HG03108 (cell line): ENCODE data around the gene PIGM.

Source experiments
- ATAC-seq: cut with Tn5 transposase; IDR thresholded peaks from one replicate; pipeline ENCODE4 v1.9.1; 2021; ENCODE audit warnings: moderate library complexity; ENCODE audit not compliant: unreplicated experiment

Gene PIGM

DNA sequence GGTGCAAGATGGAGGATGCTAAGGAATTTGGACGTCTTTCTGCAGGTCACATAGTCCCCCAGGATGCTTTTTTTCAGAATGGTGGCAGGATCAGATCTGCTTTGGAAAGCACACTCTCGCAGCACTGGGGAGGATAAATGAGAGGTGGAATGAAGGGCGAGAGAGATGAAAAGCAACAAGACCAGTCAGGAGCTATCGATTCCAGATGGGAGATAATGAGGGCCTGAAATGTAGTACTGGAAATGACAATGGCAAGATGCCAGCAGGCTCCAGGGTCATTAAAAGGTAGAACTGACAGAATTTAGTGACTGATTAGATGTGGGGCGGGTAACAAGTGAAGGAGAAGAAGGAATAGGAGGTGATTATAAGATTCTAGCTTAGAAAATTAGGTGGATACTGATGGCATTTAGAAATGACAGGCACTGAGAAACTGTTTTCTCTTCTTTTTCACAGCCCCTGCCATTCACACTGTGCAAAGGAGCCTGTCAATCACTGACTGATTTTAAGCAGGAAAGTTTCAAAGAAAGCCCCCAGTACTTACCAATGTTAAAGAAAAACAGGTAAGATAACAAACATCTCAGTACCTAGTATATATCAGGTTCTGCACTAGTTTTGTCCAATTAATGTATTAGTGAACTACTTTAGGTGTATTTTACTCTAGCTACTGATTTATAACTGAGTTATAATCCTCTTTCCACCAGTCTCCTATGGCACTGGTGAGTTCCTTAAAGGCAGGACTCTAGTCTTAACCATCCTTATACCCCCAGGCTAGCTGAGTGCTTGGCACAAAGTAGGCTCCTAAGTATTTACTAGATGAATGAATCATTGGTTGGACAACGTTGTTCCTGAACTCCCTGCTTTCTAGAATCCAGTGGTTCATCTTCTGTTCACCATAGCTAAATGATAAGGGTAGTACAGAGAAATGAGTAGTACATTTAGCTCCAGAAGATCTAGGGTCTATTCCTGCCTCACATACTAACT is 9.2 kb downstream of the PIGM start:
- no peak for ATAC-seq

GRCh38 chr1:160021376-160022074 is 10.3 kb downstream of the PIGM start:
- no peak for ATAC-seq

GRCh38 chr1:160020196-160020595 is 11.6 kb downstream of the PIGM start:
- ATAC-seq: no peak

DNA sequence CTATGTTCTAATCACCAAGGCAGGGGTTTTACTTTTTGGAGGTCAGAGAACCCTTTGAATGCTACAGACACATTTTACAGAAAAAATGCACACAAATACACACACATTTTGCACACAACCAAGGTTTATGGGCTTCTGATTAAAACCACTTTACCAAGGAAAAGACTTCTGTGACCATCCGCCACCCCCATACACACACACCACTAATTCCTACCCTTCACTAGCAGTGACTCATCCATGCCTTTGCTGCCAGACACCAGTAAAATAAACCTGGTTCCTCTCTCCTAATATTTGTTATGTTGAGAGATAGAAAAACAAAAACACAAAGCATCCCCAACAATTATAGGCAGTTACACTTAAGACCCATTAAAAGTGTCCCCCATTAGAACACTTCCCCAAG is 12.9 kb downstream of the PIGM start:
- ATAC-seq: no peak

DNA sequence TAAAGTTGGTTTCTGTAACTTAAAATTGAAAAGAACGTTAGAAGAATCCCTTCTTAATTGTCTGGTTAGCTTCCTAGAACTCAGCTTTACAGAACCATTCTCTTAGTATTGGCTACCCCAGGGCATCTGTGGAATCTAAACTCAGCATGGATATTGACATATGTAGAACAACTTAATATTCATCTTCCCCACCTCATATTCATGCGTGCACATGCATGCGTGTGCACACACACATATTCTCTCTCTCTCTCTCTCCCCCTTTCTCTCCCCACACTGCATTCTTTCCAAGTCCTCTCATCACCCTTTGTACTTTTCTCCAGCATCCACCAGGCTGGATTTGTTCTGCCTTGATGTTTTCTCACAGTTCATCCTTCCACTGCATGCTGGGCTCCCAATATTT is 13.4 kb downstream of the PIGM start:
- no peak for ATAC-seq

GRCh38 chr1:160017592-160017991 is 14.2 kb downstream of the PIGM start:
- ATAC-seq: no peak

DNA sequence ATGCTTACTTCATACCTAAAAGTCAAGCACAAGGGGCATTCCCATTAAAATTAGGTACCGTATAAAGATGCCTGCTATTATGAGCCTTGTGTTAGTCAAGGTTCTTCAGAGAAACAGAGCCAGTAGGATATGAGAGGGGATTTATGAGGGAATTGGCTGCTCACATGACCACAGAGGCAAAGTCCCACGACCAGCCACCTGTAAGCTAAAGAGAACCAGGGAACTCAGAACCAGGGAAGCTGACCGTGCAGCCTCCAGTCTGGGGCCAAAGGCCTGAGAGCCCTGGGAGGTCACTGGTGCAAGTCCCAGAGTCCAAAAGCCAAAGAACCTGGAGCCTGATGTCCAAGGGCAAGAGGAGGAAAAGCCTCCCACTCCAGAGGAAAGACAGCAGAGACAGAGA is 20.0 kb downstream of the PIGM start:
- no peak for ATAC-seq

DNA sequence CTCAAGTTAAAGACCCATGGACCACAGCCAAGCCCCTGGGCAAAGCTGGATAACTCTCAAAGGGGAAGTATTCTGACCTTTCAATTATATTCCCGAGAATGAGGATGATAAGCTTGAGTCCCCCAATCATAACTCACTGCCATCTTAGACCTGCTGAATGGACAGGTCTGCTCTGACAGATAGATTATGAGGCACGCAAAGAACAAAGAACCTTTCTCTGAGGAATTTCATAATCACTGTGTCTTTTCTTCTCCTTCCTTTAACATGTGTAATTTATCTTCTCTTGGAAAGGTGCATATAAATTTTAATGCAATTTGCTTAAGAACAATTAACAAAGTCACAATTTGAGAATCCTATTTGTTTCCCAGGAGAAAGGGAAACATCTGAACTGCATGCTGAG is 22.0 kb downstream of the PIGM start:
- ATAC-seq: no peak

GRCh38 chr1:160009081-160009480 is 22.7 kb downstream of the PIGM start:
- ATAC-seq: no peak

DNA sequence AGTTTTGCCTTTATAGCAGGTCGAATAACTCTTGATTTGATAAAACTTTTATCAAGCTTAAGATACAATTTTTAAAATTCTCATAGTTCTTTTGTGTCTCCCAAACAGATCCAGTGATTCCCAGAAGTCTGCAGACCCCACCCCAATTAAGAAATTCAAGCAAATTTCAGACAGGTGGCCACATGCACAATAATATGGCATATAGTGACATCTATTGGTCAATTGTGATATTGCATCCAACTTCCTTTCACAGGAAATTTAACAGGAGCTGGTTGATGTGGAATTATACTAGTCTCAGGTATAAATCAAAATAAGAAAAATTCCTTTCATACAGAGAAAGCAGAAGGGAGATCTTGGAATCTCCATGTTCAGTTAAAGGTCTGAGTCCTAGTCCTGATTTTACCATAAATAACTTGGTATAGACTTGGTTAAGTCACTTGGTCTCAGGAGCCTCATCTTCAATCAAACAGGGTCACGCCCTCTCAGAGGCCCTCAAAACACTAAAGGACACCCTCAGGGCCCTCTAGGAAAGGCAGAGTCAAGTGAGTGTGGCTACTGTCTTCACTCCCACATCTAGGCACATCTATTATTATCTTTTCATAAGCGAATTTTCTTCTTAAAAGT is 24.1 kb downstream of the PIGM start:
- ATAC-seq: no peak

DNA sequence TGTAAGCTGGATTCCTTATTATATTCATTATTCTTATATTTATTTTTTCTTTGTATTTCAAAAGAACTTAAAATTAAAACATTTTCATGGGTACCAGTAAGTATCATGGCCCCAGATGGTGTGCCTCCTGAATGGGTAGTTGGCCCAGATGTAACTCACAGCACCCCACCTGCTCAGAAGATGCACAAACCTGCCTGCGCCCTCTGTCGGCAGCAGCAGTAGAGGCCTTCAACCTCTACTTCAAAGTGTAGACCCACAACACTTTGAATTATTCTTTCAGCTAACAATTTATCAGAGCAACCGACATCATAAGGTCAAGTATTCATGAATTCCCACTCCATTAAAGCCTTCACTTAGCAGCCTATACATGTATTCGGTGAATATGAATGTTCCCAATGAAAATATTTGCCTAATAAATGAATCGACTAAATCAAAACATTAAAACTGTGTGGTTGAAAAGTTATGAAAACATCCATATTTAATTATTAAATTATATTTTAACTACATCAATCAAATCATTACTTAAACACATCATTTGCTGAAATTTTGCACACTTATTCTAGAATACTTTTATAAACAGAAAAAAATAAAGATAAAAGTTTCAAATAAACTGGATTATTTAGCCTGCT is 25.4 kb downstream of the PIGM start:
- ATAC-seq: no peak

DNA sequence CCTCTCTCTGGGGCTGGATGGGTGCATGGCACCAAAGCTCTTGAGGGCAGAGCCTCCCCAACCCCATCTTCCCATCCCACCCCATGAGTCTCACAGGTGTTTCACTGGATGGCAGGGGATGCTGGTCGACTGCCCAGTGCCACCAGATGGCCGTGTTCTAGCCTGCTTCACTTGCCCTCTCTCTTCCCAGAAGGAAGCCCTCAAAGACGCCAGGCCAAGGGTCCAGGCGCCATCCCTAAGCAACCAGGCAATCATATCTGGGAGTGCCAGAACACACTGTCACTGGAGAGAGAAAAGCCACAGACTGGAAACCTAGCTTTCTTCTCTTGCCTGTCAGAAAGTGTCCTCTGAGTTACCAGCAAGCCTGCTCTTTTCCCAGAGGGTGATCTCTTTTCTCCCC is 26.7 kb downstream of the PIGM start:
- no peak for ATAC-seq

DNA sequence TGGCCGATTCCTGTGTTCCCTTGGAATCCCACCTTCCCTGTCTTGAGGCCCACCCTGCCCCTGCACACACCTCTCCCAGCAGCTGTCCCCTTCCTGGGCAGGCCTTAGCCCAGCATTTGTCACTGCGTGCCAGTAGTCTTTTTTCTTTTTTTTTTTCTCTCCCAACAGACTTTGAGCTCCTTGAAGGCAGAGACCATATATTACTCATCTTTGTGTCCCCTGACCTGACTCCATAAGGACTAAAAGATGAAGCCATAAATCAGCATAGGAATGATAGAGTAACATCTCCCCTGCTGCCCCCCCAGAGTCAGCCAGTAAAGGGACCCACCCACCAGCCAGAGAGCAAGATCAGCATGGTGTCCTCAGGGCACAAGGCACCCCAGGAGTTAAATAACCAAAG is 27.4 kb downstream of the PIGM start:
- ATAC-seq: no peak

DNA sequence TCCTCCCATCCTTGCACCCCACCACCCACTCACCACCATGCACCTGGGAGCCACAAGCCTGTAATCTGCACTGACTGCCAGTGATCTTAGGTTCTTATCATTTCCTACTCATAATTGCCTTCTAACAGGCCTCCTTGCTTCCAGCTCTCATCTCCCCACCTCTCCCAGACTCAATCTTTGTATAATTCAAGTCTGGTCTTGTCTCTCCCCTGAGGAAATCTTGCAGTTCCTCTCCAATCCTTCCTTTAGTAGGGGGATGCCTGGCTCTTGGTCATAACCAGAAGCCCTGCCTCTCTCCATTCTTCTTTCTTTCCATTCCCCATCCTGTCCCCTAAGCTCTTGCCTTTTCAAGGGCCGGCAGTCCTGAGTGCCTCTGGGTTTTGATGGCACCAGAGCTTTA is 27.8 kb downstream of the PIGM start:
- ATAC-seq: no peak

DNA sequence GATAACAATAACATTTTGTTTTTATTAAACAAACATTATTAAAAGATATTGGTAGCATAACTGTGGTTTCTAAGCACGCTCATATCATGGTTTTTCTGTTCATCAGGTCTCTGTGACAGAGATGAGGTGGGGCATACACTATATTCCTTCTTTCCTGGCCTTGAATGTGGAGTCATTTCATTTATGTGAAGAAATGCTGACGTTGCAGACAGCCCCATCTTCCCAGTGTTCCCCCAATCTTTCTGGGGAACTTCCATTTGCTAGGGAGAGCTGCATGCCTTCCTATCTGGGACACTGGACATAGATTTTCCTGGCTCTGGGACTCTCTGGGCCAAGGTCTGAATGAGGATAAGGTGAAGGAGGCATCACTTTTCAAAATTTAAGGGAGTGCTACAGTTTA is 30.4 kb downstream of the PIGM start:
- no peak for ATAC-seq

GRCh38 chr1:159999204-159999603 is 32.6 kb downstream of the PIGM start:
- no peak for ATAC-seq

GRCh38 chr1:159996653-159997052 is 35.1 kb downstream of the PIGM start:
- ATAC-seq: no peak

GRCh38 chr1:159994896-159995295 is 36.9 kb downstream of the PIGM start:
- no peak for ATAC-seq

- no peak for ATAC-seq
These were observed 37.9 kb downstream of the PIGM start for GRCh38 chr1:159993911-159994310.

DNA sequence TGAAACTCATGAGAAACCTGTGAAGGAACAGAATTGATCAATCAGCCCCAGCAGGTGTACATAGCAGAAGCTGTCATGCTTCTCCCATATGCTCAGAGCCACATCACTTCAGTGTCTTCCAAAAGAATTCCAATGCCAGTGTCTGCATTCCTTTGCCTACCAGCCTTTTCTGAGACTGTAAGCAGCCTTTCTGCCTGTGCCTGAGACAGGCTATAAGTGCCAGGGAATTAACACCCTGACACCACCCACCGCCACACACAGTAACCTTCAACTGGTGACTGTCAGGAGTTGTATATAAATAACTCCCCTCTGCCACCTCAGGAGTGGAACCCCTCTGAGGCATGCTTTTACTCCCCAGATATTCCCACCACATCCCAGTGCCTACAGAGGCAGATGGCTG is 39.6 kb downstream of the PIGM start:
- no peak for ATAC-seq

GRCh38 chr1:159991513-159991912 is 40.3 kb downstream of the PIGM start:
- no peak for ATAC-seq
